Activated CD8-positive, alpha-beta T cell treated with anti-CD3 and anti-CD28 coated beads, Interleukin-2, amount 10 ng/mL, durations not matched to agents 7 days and 5 days (primary cell): ENCODE data around the gene HSPA1B. TPM values are rescaled to one million over a fixed set of nuclear protein-coding genes. Genes with fewer than 3 reads are reported as not detected.

Source experiments
- ATAC-seq: fragments of 150-1000 bp; cut with Tn5 transposase; one replicate; pipeline ENCODE4 v1.10.0; 2021; ENCODE audit warnings: moderate library complexity
- CTCF ChIA-PET: fragments of 350-600 bp; sonication (Branson Sonifier 250); formaldehyde crosslinking; loops from one replicate; lab custom pipeline; 2021; ENCODE audit warnings: antibody characterized with exemption; lab: Charles Lee
- POLR2A ChIA-PET: fragments of 350-600 bp; sonication (Branson Sonifier 250); formaldehyde crosslinking; loops from one replicate; lab custom pipeline; 2021; ENCODE audit warnings: antibody characterized with exemption; lab: Charles Lee
- DNase-seq: peaks from one replicate; pipeline ENCODE4 v3.0.0-alpha.2; 2020
- H3K27ac Mint-ChIP-seq: one replicate; pipeline ENCODE4 v1.8.0; 2021; ENCODE audit warnings: mild to moderate bottlenecking, mixed read lengths
- H3K27me3 Mint-ChIP-seq: one replicate; pipeline ENCODE4 v1.8.0; 2021; ENCODE audit warnings: low read depth, mixed read lengths
- H3K36me3 Mint-ChIP-seq: one replicate; pipeline ENCODE4 v1.8.0; 2021; ENCODE audit warnings: low read depth, mixed read lengths
- H3K4me1 Mint-ChIP-seq: one replicate; pipeline ENCODE4 v1.8.0; 2021; ENCODE audit warnings: low read depth, mixed read lengths
- H3K4me3 Mint-ChIP-seq: one replicate; pipeline ENCODE4 v1.8.0; 2021; ENCODE audit warnings: mild to moderate bottlenecking, mixed read lengths
- H3K9me3 Mint-ChIP-seq: one replicate; pipeline ENCODE4 v1.8.0; 2022; ENCODE audit warnings: mixed read lengths; ENCODE audit not compliant: insufficient read depth
- total RNA-seq, 2 experiments: library from RNA; stranded (reverse); gene quantifications; one replicate each; pipeline ENCODE4 v1.2.3, GENCODE V29; 2021

The HSPA1B gene
- total RNA-seq, 2 experiments from 2014 or later = 84.6 to 87.1 TPM

DNA sequence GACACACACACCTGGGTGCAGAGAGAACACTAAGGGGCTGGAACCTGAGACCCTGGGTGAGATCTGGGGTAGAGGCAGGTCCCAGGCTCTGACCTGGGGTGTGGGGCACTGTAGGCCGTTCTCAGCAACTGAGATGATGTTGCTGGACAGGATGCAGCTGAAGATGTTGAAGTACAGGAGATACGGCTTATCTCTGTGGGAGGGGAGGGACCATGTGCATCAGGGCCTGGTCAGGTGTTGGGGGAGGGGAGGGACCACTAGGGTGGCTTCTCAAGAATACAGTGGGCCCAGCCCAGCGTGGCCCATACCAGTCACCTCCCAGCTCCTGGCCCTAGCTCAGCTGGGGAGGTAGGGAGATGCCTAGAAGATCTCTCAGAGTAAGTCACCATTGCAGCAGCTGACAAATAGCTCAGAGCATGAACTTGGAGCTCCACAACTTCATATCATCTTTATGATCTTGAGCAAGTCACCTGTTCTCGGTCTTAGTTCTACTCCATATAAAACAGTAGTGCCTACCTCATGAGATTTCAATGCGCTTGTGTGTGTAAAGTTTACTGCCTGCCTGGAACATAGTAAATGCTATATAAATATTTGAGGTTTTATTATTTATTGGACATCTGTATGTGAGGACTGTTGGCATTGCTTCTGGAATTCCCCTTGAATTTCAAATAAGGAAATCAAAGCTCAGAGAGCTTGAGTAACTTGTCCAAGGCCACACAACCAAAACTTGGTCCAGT, 47.5 kb downstream of the HSPA1B start:
- DNase-seq (no peak), ATAC-seq (no peak)
- Mint-ChIP-seq H3K27me3 (peaks cover 3% of the 10 kb centered on the region), H3K36me3 (peaks cover 6% of the 10 kb centered on the region), H3K27ac (no peak overlapping the region), H3K4me3 (no peak overlapping the region), H3K4me1 (peaks cover 8% of the 10 kb centered on the region), H3K9me3 (no peaks in the 10 kb centered on the region)
- ChIA-PET CTCF (interaction anchor here (1.5 kb wide), 1 partner anchor 14 kb away, joined by 4 read pairs; no protein-coding TSS in a partner anchor), POLR2A (interaction anchor here (0.7 kb wide), 1 partner anchor 254 kb away, joined by 3 read pairs; no protein-coding TSS in a partner anchor)

DNA sequence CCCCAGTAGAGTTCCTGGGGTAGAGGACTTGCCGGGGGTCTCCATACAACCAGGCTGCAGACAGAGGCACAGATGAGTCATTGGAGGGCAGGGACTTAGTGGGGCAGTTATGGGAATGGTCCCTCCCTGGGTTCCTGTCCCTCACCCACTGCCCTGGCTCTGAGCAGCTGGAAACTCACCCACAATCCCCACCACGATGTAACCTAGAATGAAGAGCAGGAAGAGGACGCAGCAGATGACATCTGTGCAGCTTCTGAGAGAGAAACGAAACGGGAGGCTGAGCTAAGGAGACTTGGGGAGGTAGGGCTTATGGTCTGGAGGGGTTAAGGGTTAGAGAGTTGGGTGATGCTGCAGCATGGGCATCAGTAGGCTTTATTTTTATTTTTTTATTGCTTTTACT, 48.3 kb downstream of the HSPA1B start:
- ChIA-PET POLR2A (interaction anchor here (1.8 kb wide), 1 partner anchor 14 kb away, joined by 6 read pairs; no protein-coding TSS in a partner anchor), CTCF (no interaction called here)
- Mint-ChIP-seq H3K9me3 (no peaks in the 10 kb centered on the region), H3K27me3 (peaks cover 3% of the 10 kb centered on the region), H3K27ac (no peak overlapping the region), H3K36me3 (peaks cover 7% of the 10 kb centered on the region), H3K4me3 (no peak overlapping the region), H3K4me1 (peaks cover 8% of the 10 kb centered on the region)
- no peak for ATAC-seq
- no peak for DNase-seq

DNA sequence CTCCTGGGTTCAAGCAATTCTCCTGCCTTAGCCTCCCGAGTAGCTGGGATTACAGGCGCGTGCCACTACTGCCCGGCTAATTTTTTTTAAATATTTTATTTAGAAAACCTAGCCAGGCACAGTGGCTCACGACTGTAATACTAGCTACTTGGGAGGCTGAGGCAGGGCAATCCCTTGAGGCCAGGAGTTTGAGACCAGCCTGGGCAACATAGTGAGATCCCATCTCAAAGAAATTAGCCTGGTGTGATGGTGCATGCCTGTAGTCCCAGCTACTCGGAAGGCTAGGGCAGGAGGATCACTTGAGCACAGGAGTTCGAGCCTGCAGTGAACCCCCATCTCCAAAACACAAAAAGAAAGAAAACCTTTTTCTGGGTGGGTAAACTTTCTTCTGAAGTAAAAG, 48.8 kb downstream of the HSPA1B start:
- CTCF ChIA-PET = no interaction called here
- Mint-ChIP-seq H3K4me1 (peaks cover 4% of the 10 kb centered on the region), H3K4me3 (no peak overlapping the region), H3K36me3 (peaks cover 12% of the 10 kb centered on the region), H3K9me3 (no peaks in the 10 kb centered on the region), H3K27me3 (peaks cover 3% of the 10 kb centered on the region), H3K27ac (no peak overlapping the region)
- DNase-seq (no peak), ATAC-seq (no peak)
- POLR2A ChIA-PET = interaction anchor here (0.8 to 1.8 kb wide), 2 partner anchors 13 to 21 kb away, joined by 3 to 6 read pairs; partner anchors contain the start of gene EHMT2

DNA sequence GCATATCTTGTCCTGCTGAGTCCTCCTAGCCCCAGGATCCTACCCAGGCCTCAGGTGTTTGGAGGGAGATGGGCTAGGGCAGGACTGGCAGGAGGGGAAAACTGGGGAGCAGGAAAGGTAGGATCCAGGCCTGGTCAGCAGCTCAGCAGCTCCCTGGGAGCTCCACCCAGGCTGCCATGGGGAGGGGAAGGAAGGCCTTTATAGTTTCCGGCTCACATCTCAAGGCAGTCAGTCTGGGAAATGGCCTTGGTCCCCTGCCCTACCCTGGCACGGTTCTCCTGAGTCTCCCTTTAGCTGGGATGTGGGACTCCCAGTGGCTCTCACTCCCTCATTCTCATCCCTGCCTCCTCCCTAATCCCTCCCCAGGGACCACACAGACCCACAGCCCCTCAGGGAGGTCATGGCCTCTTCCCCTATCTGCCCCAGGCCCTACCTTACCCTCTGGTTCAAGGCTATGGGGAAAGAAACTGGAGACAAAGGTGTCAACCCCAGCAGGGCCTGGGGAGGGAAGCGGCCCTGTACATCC, 49.6 kb downstream of the HSPA1B start:
- H3K27ac Mint-ChIP-seq = no peak overlapping the region
- H3K4me1 Mint-ChIP-seq = peaks cover 3% of the 10 kb centered on the region
- CTCF ChIA-PET = interaction anchor here (0.9 kb wide), 1 partner anchor 14 kb away, joined by 5 read pairs; the partner anchor contains the start of gene NEU1
- H3K36me3 Mint-ChIP-seq = peaks cover 17% of the 10 kb centered on the region
- H3K27me3 Mint-ChIP-seq = no peaks in the 10 kb centered on the region
- POLR2A ChIA-PET = interaction anchor here (0.8 to 1.8 kb wide), 2 partner anchors 12 to 20 kb away, joined by 3 to 6 read pairs; partner anchors contain the start of gene EHMT2
- H3K9me3 Mint-ChIP-seq = no peaks in the 10 kb centered on the region
- no peak for DNase-seq
- H3K4me3 Mint-ChIP-seq = no peak overlapping the region
- ATAC-seq = no peak

DNA sequence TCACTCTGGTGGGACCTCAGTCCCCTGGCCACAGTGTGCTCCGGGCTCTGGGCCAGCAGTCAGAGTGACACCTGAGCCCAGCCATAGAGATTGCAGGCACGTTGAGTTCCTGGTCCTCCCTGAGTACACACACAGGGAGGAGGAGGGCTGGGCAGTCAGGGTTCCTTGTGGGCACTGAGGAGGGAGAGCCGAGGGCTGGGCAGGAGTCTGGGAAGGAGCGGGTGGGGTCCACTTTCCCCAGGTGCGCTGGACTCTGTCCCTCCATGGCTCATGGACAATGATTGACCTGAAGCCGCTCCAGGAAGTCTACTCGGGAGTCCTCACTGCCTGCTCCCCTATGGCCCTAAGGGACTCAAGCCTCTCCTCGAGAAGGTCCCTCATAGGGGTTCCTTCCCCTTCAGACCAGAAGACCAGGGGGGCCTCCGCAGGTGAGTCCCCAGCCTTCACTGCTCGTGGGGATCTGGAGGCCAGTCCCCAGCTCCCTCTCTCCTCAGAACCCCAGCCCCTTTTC, 50.2 kb downstream of the HSPA1B start:
- H3K36me3 Mint-ChIP-seq = peaks cover 21% of the 10 kb centered on the region
- no peak overlapping the region for H3K4me3 Mint-ChIP-seq
- DNase-seq (no peak), ATAC-seq (no peak)
- no peaks in the 10 kb centered on the region for H3K9me3 Mint-ChIP-seq
- ChIA-PET CTCF (interaction anchor here (0.9 kb wide), 1 partner anchor 15 kb away, joined by 5 read pairs; the partner anchor contains the start of gene NEU1), POLR2A (interaction anchor here (1.8 kb wide), 1 partner anchor 12 kb away, joined by 6 read pairs; no protein-coding TSS in a partner anchor)
- H3K4me1 Mint-ChIP-seq = peaks cover 3% of the 10 kb centered on the region
- H3K27ac Mint-ChIP-seq = no peak overlapping the region
- no peaks in the 10 kb centered on the region for H3K27me3 Mint-ChIP-seq

GRCh38 chr6:31878222-31878621, 50.7 kb downstream of the HSPA1B start:
- ChIA-PET POLR2A (no interaction called here), CTCF (interaction anchor here (0.9 kb wide), 1 partner anchor 15 kb away, joined by 5 read pairs; the partner anchor contains the start of gene NEU1)
- H3K9me3 Mint-ChIP-seq = no peaks in the 10 kb centered on the region

DNA sequence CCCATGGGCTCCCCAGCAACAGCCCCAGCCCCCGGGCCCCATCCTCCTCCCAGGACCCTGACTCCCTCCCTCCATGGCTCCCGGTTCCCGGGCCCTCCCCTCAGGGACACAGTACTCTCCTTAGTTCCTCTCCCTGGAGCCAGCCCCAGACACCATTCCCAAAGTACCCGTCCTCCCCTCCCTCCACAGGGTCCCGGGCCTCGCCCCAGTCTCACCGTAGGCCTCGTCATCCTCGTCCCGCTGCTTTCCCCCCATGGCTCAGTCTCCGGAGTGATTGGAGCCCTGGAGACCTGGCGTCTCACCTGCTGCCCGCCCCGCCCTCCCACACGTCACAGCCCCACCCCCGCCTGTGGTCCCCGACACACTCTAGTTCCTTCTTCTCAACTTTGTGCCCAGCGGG, 51.2 kb downstream of the HSPA1B start, which contains the start of gene SLC44A4:
SLC44A4 (minus strand) TSS at position 272 of the 400 bp plus-strand sequence; CDS start at position 255, 17 bp downstream.
- H3K27me3 Mint-ChIP-seq = no peaks in the 10 kb centered on the region

More at GRCh38 chr6:31878222-31878621, 50.7 kb downstream of the HSPA1B start:
- Mint-ChIP-seq H3K4me3 (no peak overlapping the region), H3K27me3 (no peaks in the 10 kb centered on the region), H3K4me1 (peaks cover 3% of the 10 kb centered on the region), H3K36me3 (peaks cover 26% of the 10 kb centered on the region), H3K27ac (no peak overlapping the region)
- DNase-seq (no peak), ATAC-seq (no peak)

DNA sequence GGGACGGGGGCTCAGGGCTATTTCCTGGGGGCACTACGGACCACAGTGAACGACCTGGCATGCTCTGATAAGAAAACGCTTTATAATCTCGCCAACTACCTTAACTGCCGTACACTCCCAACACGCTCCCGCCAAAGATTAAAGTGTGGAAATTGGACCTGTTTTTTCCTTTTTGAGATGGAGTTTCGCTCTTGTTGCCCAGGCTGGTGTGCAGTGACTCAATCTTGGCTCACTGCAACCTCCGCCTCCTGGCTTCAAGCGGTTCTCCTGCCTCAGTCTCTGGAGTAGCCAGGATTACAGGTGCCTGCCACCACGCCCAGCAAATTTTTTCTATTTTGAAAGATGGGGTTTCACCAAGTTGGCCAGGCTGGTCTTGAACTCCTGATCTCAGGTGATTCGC, 51.6 kb downstream of the HSPA1B start:
- ATAC-seq (no peak), DNase-seq (no peak)
- Mint-ChIP-seq H3K4me1 (peaks cover 2% of the 10 kb centered on the region), H3K9me3 (no peaks in the 10 kb centered on the region), H3K36me3 (peaks cover 26% of the 10 kb centered on the region), H3K27ac (no peak overlapping the region), H3K27me3 (no peaks in the 10 kb centered on the region), H3K4me3 (no peak overlapping the region)
- CTCF ChIA-PET = no interaction called here
- POLR2A ChIA-PET = no interaction called here

More for the DNA sequence above, 51.2 kb downstream of the HSPA1B start, which contains the start of gene SLC44A4:
- H3K4me3 Mint-ChIP-seq = no peak within 1 kb of the TSS
- ChIA-PET CTCF (no interaction called here), POLR2A (no interaction called here)
- peaks cover 26% of the 10 kb centered on the region for H3K36me3 Mint-ChIP-seq
- ATAC-seq (no peak), DNase-seq (no peak)
- H3K9me3 Mint-ChIP-seq = no peaks in the 10 kb centered on the region
- no peak within 1 kb of the TSS for H3K27ac Mint-ChIP-seq
- H3K4me1 Mint-ChIP-seq = peaks cover 3% of the 10 kb centered on the region

Other genes with a start within 250 kb of the HSPA1B start
- gene LTB, start 245.3 kb upstream of the HSPA1B start, total RNA-seq = 100 to 1,000 TPM; 613 to 618 TPM
- 100 to 1,000 TPM; 125 to 139 TPM for gene LST1, start 241.5 kb upstream of the HSPA1B start, total RNA-seq
- 100 to 1,000 TPM; 107 to 115 TPM for gene NCR3, start 234.7 kb upstream of the HSPA1B start, total RNA-seq
- gene AIF1, start 212.5 kb upstream of the HSPA1B start, total RNA-seq = 100 to 1,000 TPM; 177 TPM
- gene PRRC2A, start 207.0 kb upstream of the HSPA1B start, total RNA-seq = 100 to 1,000 TPM; 260 to 279 TPM
- 100 to 1,000 TPM; 259 to 267 TPM for gene BAG6, start 175.1 kb upstream of the HSPA1B start, total RNA-seq
- 1 to 10 TPM; 3.2 to 5.1 TPM for gene APOM, start 171.8 kb upstream of the HSPA1B start, total RNA-seq
- 10 to 100 TPM; 22.5 to 23.8 TPM for gene C6orf47, start 167.0 kb upstream of the HSPA1B start, total RNA-seq
- gene GPANK1, start 162.7 kb upstream of the HSPA1B start, total RNA-seq = 10 to 100 TPM; 29.0 to 34.7 TPM
- 100 to 1,000 TPM; 233 to 250 TPM for gene CSNK2B, start 161.7 kb upstream of the HSPA1B start, total RNA-seq
- gene LY6G5B, start 157.8 kb upstream of the HSPA1B start, total RNA-seq = 10 to 100 TPM; 22.6 to 23.2 TPM
- gene LY6G5C, start 146.7 kb upstream of the HSPA1B start, total RNA-seq = 1 to 10 TPM; 4.3 to 5.5 TPM
- gene ABHD16A, start 124.4 kb upstream of the HSPA1B start, total RNA-seq = 10 to 100 TPM; 52.1 to 55.4 TPM
- gene LY6G6F, start 120.9 kb upstream of the HSPA1B start, total RNA-seq = not detected
- gene LY6G6D, start 112.4 kb upstream of the HSPA1B start, total RNA-seq = not detected
- gene LY6G6C, start 106.0 kb upstream of the HSPA1B start, total RNA-seq = under 1 TPM in 1 of 2 experiments, not detected in 1; 0.26 TPM
- gene MPIG6B, start 104.4 kb upstream of the HSPA1B start, total RNA-seq = under 1 TPM; 0.71 to 0.91 TPM
- 10 to 100 TPM; 31.9 to 33.7 TPM for gene DDAH2, start 98.4 kb upstream of the HSPA1B start, total RNA-seq
- gene CLIC1, start 91.2 kb upstream of the HSPA1B start, total RNA-seq = 100 to 1,000 TPM; 617 to 651 TPM
- 10 to 100 TPM; 64.8 to 73.6 TPM for gene MSH5, start 87.7 kb upstream of the HSPA1B start, total RNA-seq
- gene SAPCD1, start 65.1 kb upstream of the HSPA1B start, total RNA-seq = 10 to 100 TPM; 14.3 to 15.4 TPM
- gene VWA7, start 50.4 kb upstream of the HSPA1B start, total RNA-seq = 1 to 10 TPM; 6.4 to 6.6 TPM
- gene VARS1, start 32.0 kb upstream of the HSPA1B start, total RNA-seq = 100 to 1,000 TPM; 114 to 115 TPM
- 100 to 1,000 TPM; 123 to 128 TPM for gene LSM2, start 20.8 kb upstream of the HSPA1B start, total RNA-seq
- 1 to 10 TPM; 3.0 to 3.1 TPM for gene HSPA1L, start 12.5 kb upstream of the HSPA1B start, total RNA-seq
- 10 to 100 TPM; 75.6 to 75.7 TPM for gene HSPA1A, start 12.2 kb upstream of the HSPA1B start, total RNA-seq
- gene NEU1, start 35.1 kb downstream of the HSPA1B start, total RNA-seq = 10 to 100 TPM; 16.5 to 17.8 TPM
- under 1 TPM in 1 of 2 experiments, not detected in 1; 0.39 TPM for gene SLC44A4, start 51.3 kb downstream of the HSPA1B start, total RNA-seq
- gene EHMT2, start 70.0 kb downstream of the HSPA1B start, total RNA-seq = 10 to 100 TPM; 70.1 to 72.3 TPM
- 1 to 10 TPM; 1.6 to 1.8 TPM for gene ZBTB12, start 74.3 kb downstream of the HSPA1B start, total RNA-seq
- gene C2, start 100.0 kb downstream of the HSPA1B start, total RNA-seq = under 1 TPM; 0.26 to 0.87 TPM
- under 1 TPM in 1 of 2 experiments, not detected in 1; 0.58 TPM for gene CFB, start 118.4 kb downstream of the HSPA1B start, total RNA-seq
- 10 to 100 TPM; 67.1 to 70.8 TPM for gene NELFE, start 131.2 kb downstream of the HSPA1B start, total RNA-seq
- 10 to 100 TPM; 73.2 to 73.4 TPM for gene SKIC2, start 131.4 kb downstream of the HSPA1B start, total RNA-seq
- 10 to 100 TPM; 14.8 to 17.7 TPM for gene DXO, start 144.4 kb downstream of the HSPA1B start, total RNA-seq
- gene C4A, start 154.3 kb downstream of the HSPA1B start, total RNA-seq = 1 to 10 TPM; 3.6 to 5.1 TPM
- gene C4B, start 187.1 kb downstream of the HSPA1B start, total RNA-seq = 1 to 10 TPM; 2.9 to 3.5 TPM
- not detected for gene CYP21A2, start 210.7 kb downstream of the HSPA1B start, total RNA-seq